SU-DHL-6 (cell line): ENCODE data around the gene PARP14.

Source experiments
- CTCF ChIP-seq: fragments of 200-600 bp; sonication (generic); IDR thresholded peaks from one replicate; pipeline ENCODE4 v1.5.1; 2017; ENCODE audit warnings: antibody characterized with exemption, mild to moderate bottlenecking, low read length, moderate library complexity; ENCODE audit not compliant: insufficient read depth, poor library complexity, severe bottlenecking
- EZH2phosphoT487 ChIP-seq: fragments of 200-600 bp; sonication (generic), shearing (Covaris generic); conservative IDR thresholded peaks from 2 replicates; pipeline ENCODE4 v1.6.1; 2018; ENCODE audit warnings: mild to moderate bottlenecking, antibody characterized with exemption, low read length, moderate library complexity, mixed read lengths

DNA sequence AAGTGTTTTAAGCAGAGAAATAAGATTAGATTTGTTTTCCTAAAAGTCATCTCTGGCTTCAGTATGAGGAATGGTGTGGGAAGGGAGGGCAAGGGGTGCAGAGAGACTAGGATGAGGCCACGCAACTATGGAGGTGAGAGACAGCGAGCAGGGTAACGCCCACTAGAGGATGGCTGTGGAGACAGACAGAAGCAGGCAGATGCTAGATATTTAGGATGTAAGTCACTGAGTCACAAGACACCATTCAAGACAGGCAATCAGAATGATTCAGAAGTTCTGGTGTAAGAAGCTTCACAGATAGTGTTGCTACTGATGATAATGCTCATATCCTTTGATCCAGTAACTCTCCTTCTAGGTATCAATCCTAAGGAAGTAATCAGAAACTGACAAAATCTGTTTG lies 93.9 kb downstream of the PARP14 start:
- TF ChIP-seq CTCF (no peak), EZH2phosphoT487 (no peak)
